AG09309 (cell line): ENCODE results near the gene PTPRN2.

Source experiments
- DNase-seq: peaks from one replicate; pipeline ENCODE4 v3.0.0-alpha.2; 2010; ENCODE audit warnings: low read depth
- H3K4me3 ChIP-seq: 2 replicates; pipeline ENCODE4 v1.5.1; 2011; ENCODE audit warnings: mild to moderate bottlenecking, low read depth, low read length, moderate library complexity; ENCODE audit not compliant: control insufficient read depth
- CTCF ChIP-seq: IDR thresholded peaks from 2 replicates; pipeline ENCODE4 v1.5.1; 2011; ENCODE audit warnings: mild to moderate bottlenecking, low read depth, low read length, inconsistent platforms; ENCODE audit not compliant: insufficient read depth, control insufficient read depth; ENCODE audit errors: missing control alignments

Gene PTPRN2

GRCh38 chr7:157813053-157813452, 774.6 kb downstream of the PTPRN2 start:
- no peak for TF ChIP-seq CTCF
- no peak overlapping the region for H3K4me3 ChIP-seq
- DNase-seq: no peak

- no peak overlapping the region for H3K4me3 ChIP-seq
- no peak for TF ChIP-seq CTCF
- no peak for DNase-seq
Observed at GRCh38 chr7:157811946-157812345, 775.7 kb downstream of the PTPRN2 start.

GRCh38 chr7:157809863-157810851, 777.5 kb downstream of the PTPRN2 start:
- TF ChIP-seq CTCF: no peak
- no peak for DNase-seq
- no peak overlapping the region for H3K4me3 ChIP-seq

GRCh38 chr7:157809154-157809862, 778.3 kb downstream of the PTPRN2 start:
- no peak overlapping the region for H3K4me3 ChIP-seq
- no peak for DNase-seq
- no peak for TF ChIP-seq CTCF

GRCh38 chr7:157808042-157808441, 779.6 kb downstream of the PTPRN2 start:
- no peak for TF ChIP-seq CTCF
- H3K4me3 ChIP-seq: no peak overlapping the region
- no peak for DNase-seq

GRCh38 chr7:157807510-157807909, 780.1 kb downstream of the PTPRN2 start:
- no peak overlapping the region for H3K4me3 ChIP-seq
- TF ChIP-seq CTCF: no peak
- no peak for DNase-seq
